22Rv1 (cell line): ENCODE results near the gene PCLAF.

Experiments used
- ZFX ChIP-seq: fragments of 450-650 bp; IDR thresholded peaks from 2 replicates; pipeline ENCODE4 v1.6.1; 2017; ENCODE audit warnings: antibody characterized with exemption, borderline replicate concordance
- TF ChIP-seq, protein P1 (sequence below): fragments of 450-650 bp; IDR thresholded peaks from 2 replicates; pipeline ENCODE4 v1.5.1; 2017; ENCODE audit warnings: mild to moderate bottlenecking

DNA sequence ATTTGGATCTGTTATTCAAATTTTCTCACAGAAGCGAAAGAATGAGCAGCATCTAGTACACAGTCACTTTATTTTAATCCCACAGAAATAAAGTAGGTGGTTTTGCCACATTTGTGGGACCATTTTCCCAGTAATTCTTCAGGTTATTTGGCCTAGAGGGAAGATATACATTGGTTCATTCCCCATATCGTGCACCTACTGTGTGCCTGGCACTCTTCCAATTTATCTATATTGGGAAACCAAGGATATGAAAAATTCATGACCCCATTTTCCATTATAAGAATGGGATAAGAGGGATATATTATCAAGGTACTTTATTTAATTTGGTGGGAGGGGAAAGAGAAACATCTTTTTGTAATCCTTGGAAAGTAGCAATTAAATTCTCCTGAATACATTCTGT lies 41.5 kb upstream of the PCLAF start:
- TF ChIP-seq, protein P1, sequence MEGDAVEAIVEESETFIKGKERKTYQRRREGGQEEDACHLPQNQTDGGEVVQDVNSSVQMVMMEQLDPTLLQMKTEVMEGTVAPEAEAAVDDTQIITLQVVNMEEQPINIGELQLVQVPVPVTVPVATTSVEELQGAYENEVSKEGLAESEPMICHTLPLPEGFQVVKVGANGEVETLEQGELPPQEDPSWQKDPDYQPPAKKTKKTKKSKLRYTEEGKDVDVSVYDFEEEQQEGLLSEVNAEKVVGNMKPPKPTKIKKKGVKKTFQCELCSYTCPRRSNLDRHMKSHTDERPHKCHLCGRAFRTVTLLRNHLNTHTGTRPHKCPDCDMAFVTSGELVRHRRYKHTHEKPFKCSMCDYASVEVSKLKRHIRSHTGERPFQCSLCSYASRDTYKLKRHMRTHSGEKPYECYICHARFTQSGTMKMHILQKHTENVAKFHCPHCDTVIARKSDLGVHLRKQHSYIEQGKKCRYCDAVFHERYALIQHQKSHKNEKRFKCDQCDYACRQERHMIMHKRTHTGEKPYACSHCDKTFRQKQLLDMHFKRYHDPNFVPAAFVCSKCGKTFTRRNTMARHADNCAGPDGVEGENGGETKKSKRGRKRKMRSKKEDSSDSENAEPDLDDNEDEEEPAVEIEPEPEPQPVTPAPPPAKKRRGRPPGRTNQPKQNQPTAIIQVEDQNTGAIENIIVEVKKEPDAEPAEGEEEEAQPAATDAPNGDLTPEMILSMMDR: no peak
- no peak for TF ChIP-seq ZFX
